Fibroblast of the aortic adventitia (primary cell): ENCODE measurements around the gene TMUB1. TPM values are rescaled to one million over a fixed set of nuclear protein-coding genes. Genes with fewer than 3 reads are reported as not detected.
A peak's percentile ranks its signal among the peaks of the same experiment; 100 is the strongest.

ENCODE experiments used
- DNase-seq: peaks from one replicate; pipeline ENCODE4 v3.0.0-alpha.2; 2010; ENCODE audit warnings: low read depth
- H3K4me3 ChIP-seq: 2 replicates; pipeline ENCODE4 v1.5.1; 2011; ENCODE audit warnings: low read depth, mild to moderate bottlenecking, control low read depth, low read length, moderate library complexity
- CTCF ChIP-seq: IDR thresholded peaks from 2 replicates; pipeline ENCODE4 v1.5.1; 2011; ENCODE audit warnings: mild to moderate bottlenecking, low read length, control low read depth, inconsistent platforms; ENCODE audit not compliant: insufficient read depth
- total RNA-seq: library from RNA; depleted of rRNA; stranded (reverse); fragments of >200 nt; gene quantifications from 2 replicates; pipeline ENCODE4 v1.2.3, GENCODE V29; 2012; ENCODE audit warnings: low replicate concordance

TMUB1 gene
- total RNA-seq, 1 donor: 20.2 TPM

- no peak for DNase-seq
These were observed 12.7 kb upstream of the TMUB1 start for GRCh38 chr7:151095828-151096475.

DNA sequence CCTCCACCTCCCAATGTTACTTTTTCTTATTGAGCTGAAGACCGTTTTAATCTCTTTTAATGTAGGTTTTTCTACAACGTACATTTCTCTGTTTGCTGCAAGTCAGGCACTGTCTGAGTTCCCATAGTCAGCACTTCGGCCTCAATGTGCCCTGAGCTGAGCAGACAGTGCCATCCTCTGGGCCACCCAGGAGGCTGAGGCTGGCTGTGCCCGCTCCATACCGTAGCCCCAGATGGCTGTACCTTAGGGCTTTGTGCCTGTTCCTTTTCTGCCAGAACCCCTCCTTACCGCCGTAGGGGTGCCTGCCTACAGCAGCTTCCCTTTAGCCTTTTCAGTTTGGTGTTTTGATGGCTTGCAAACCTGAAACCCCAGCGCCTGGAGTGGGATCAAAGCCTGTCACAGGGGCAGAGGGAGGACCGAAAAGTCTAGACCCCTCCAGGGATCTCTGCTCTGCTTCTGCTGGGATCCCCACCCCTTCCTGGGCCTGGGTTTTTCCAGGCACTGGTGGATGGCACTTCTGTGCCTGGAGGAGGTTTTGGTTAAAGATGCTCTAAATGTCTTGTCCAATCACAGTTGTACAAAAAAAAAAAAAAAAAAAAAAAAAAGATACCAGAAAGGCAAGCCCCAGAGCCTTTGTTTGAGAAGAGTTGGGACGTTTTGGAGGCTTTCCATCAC is 12.0 kb upstream of the TMUB1 start:
- H3K4me3 ChIP-seq: no peak overlapping the region
- TF ChIP-seq CTCF: no peak
- no peak for DNase-seq

More at GRCh38 chr7:151095828-151096475, 12.7 kb upstream of the TMUB1 start:
- no peak for TF ChIP-seq CTCF
- H3K4me3 ChIP-seq: no peak overlapping the region

- DNase-seq: no peak
- TF ChIP-seq CTCF: no peak
- no peak overlapping the region for H3K4me3 ChIP-seq
These were observed 11.4 kb upstream of the TMUB1 start for GRCh38 chr7:151094675-151095074.

GRCh38 chr7:151093748-151094147 is 10.5 kb upstream of the TMUB1 start:
- no peak for DNase-seq
- H3K4me3 ChIP-seq: no peak overlapping the region
- no peak for TF ChIP-seq CTCF

DNA sequence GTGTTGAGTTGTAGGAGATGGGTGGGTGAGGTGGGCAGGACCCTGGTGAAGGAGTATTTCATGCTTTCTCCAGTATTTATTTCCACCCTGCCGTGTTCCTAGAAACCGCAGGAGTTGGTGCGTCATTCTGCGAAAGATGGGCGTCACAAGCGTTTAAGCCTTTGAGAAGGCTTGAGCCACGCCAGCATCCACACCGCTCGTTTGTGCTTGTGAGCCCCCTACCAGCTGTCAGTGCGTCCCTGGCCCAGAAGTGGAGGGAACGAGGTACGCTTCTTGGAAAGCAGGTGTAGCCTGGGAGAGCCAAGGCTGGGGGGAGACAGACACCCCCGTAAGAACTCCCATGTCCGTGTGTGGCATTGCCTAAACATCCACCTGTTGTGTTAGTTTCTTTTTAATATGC is 8.7 kb upstream of the TMUB1 start:
- H3K4me3 ChIP-seq: no peak overlapping the region
- no peak for TF ChIP-seq CTCF
- DNase-seq: no peak

- peak; percentile 57 for TF ChIP-seq CTCF
- no peak overlapping the region for H3K4me3 ChIP-seq
- no peak for DNase-seq
These were observed 8.1 kb upstream of the TMUB1 start for GRCh38 chr7:151091431-151091830.
